Activated T-helper 1 cell treated with anti-CD3 and anti-CD28 coated beads, Interleukin-12 subunit alpha, Interleukin-12 subunit beta, Interleukin-2, Interleukin-4 antibody, amounts not matched to agents 30 ng/mL and 10 ng/mL and 1 ng/mL, durations not matched to agents 14 hours and 24 hours and 36 hours (primary cell): ENCODE results near the gene EXOC2. TPM values are rescaled to one million over a fixed set of nuclear protein-coding genes. Genes with fewer than 3 reads are reported as not detected.

Experiments used
- DNase-seq: peaks from one replicate; pipeline ENCODE4 v3.0.0; 2021; ENCODE audit warnings: low spot score
- H3K27ac Mint-ChIP-seq: one replicate; pipeline ENCODE4 v1.8.0; 2021; ENCODE audit warnings: mild to moderate bottlenecking, mixed read lengths
- H3K27me3 Mint-ChIP-seq: one replicate; pipeline ENCODE4 v1.8.0; 2022; ENCODE audit warnings: mild to moderate bottlenecking, moderate library complexity, mixed read lengths; ENCODE audit not compliant: insufficient read depth
- H3K36me3 Mint-ChIP-seq: one replicate; pipeline ENCODE4 v1.8.0; 2021; ENCODE audit warnings: low read depth, mixed read lengths
- H3K4me1 Mint-ChIP-seq: one replicate; pipeline ENCODE4 v1.8.0; 2021; ENCODE audit warnings: low read depth, mixed read lengths
- H3K4me3 Mint-ChIP-seq: one replicate; pipeline ENCODE4 v1.8.0; 2021; ENCODE audit warnings: mild to moderate bottlenecking, moderate library complexity, mixed read lengths
- H3K9me3 Mint-ChIP-seq: one replicate; pipeline ENCODE4 v1.8.0; 2021; ENCODE audit warnings: mixed read lengths
- intact Hi-C: fragments of 100-400 bp; cut with micrococcal nuclease; formaldehyde crosslinking; loops from one replicate; pipeline ENCODE4 v1.15.1; 2024
- total RNA-seq: library from RNA; stranded (reverse); gene quantifications from 2 replicates; pipeline ENCODE4 v1.2.3, GENCODE V29; 2022

EXOC2 gene
- total RNA-seq, 1 donor from 2014 or later, result 44.5 TPM

GRCh38 chr6:489001-489400, 203.9 kb downstream of the EXOC2 start:
- peaks cover 80% of the 10 kb centered on the region for H3K4me1 Mint-ChIP-seq
- H3K36me3 Mint-ChIP-seq, result peaks cover 44% of the 10 kb centered on the region
- DNase-seq, result no peak
- peak overlapping the region; percentile 99 for H3K27ac Mint-ChIP-seq
- H3K9me3 Mint-ChIP-seq, result no peaks in the 10 kb centered on the region
- H3K27me3 Mint-ChIP-seq, result no peaks in the 10 kb centered on the region
- intact Hi-C loops, result loop anchor here (1.0 kb wide), 1 partner anchor 10 kb away; no protein-coding TSS in a partner anchor
- peak overlapping the region; percentile 62 for H3K4me3 Mint-ChIP-seq

DNA sequence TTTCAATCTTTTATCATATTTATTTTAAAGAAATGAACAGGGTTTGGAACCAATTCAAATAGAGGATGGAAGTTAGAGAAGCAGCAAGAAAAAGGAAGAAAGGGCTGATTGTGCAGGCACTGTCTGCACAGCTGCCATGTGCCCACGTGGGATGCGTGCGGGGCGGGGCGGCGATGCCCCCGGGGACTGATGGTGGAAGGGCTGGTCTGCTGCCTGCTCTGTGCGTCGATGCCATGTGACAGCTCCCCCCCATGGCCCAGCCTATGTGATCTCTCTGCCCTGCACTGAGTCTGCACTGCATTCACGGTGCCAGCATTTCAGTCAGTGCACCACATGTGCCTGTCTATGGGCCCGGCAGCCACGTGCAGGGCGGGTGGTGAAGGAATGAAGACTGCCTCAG, 205.0 kb downstream of the EXOC2 start:
- peak overlapping the region; percentile 39 for H3K4me3 Mint-ChIP-seq

GRCh38 chr6:485655-486170, 207.2 kb downstream of the EXOC2 start:
- H3K27me3 Mint-ChIP-seq, result no peaks in the 10 kb centered on the region
- peaks cover 7% of the 10 kb centered on the region for H3K9me3 Mint-ChIP-seq
- intact Hi-C loops, result loop anchor here (2.0 kb wide), 1 partner anchor 13 kb away; no protein-coding TSS in a partner anchor
- H3K27ac Mint-ChIP-seq, result peak overlapping the region; percentile 11
- peaks cover 40% of the 10 kb centered on the region for H3K36me3 Mint-ChIP-seq
- H3K4me3 Mint-ChIP-seq, result no peak overlapping the region
- no peak for DNase-seq
- peaks cover 65% of the 10 kb centered on the region for H3K4me1 Mint-ChIP-seq

More for the DNA sequence above, 205.0 kb downstream of the EXOC2 start:
- H3K27ac Mint-ChIP-seq, result no peak overlapping the region
- no peak for DNase-seq
- H3K27me3 Mint-ChIP-seq, result no peaks in the 10 kb centered on the region
- H3K36me3 Mint-ChIP-seq, result peaks cover 44% of the 10 kb centered on the region
- intact Hi-C loops, result no loop called here
- H3K4me1 Mint-ChIP-seq, result peaks cover 80% of the 10 kb centered on the region
- no peaks in the 10 kb centered on the region for H3K9me3 Mint-ChIP-seq

DNA sequence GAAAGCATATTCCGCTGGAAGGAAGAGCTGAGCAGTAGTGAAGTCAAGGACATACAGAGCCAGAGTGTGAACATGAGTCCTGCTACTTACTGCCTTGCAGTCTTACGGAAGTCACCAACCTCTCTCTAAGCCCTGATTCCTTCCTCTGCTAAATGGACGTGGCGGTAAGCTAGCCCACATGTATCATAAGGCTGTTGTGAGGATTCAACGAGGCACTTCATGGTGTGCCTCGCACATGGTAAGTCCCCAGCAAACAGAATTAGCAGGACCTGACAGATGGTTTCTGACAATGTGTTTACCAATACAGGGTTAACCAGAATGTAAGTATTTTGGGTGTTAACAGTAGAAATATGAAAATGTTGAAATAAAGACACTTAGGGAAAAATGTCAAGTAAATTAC, 208.2 kb downstream of the EXOC2 start:
- Mint-ChIP-seq H3K36me3 (peaks cover 40% of the 10 kb centered on the region), H3K9me3 (peaks cover 7% of the 10 kb centered on the region), H3K4me3 (peak overlapping the region; percentile 38), H3K27ac (peak overlapping the region; percentile 85), H3K4me1 (peaks cover 65% of the 10 kb centered on the region), H3K27me3 (no peaks in the 10 kb centered on the region)
- intact Hi-C loops, result loop anchor here (1.0 to 2.0 kb wide), 7 partner anchors 9 to 52 kb away; no protein-coding TSS in a partner anchor
- DNase-seq, result no peak

- Mint-ChIP-seq H3K27ac (peak overlapping the region; percentile 85), H3K9me3 (peaks cover 7% of the 10 kb centered on the region), H3K4me1 (peaks cover 65% of the 10 kb centered on the region), H3K4me3 (peak overlapping the region; percentile 38), H3K36me3 (peaks cover 37% of the 10 kb centered on the region), H3K27me3 (no peaks in the 10 kb centered on the region)
- intact Hi-C loops, result loop anchor here (1.0 to 2.0 kb wide), 7 partner anchors 9 to 52 kb away; no protein-coding TSS in a partner anchor
- DNase-seq, result no peak
Measured at GRCh38 chr6:484086-484745, 208.7 kb downstream of the EXOC2 start.

DNA sequence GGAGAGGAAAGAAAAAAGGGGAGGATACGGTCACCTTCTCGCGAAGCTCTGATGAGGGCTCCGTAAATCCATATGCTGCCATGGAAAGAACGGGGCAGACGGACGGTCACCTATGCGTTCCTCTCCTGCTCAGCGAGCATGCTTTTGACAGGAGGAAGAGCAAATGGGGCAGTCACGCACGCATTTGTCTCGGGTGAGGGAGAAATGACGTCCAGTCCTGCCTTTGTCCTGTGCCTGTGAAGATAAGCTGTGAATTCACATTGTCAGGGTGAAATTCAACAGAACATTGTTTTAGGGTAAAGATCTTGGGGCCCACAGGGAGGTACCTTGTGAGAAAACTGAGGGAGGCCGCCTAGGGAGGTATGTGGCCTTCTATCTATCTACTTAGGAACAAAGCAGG, 217.6 kb downstream of the EXOC2 start:
- peak overlapping the region; percentile 72 for H3K4me3 Mint-ChIP-seq
- intact Hi-C loops, result loop anchor here (1.0 kb wide), 2 partner anchors 9 to 27 kb away; no protein-coding TSS in a partner anchor
- peak overlapping the region; percentile 86 for H3K27ac Mint-ChIP-seq
- H3K36me3 Mint-ChIP-seq, result peaks cover 5% of the 10 kb centered on the region
- no peak for DNase-seq
- H3K9me3 Mint-ChIP-seq, result no peaks in the 10 kb centered on the region
- H3K27me3 Mint-ChIP-seq, result no peaks in the 10 kb centered on the region
- peaks cover 75% of the 10 kb centered on the region for H3K4me1 Mint-ChIP-seq

DNA sequence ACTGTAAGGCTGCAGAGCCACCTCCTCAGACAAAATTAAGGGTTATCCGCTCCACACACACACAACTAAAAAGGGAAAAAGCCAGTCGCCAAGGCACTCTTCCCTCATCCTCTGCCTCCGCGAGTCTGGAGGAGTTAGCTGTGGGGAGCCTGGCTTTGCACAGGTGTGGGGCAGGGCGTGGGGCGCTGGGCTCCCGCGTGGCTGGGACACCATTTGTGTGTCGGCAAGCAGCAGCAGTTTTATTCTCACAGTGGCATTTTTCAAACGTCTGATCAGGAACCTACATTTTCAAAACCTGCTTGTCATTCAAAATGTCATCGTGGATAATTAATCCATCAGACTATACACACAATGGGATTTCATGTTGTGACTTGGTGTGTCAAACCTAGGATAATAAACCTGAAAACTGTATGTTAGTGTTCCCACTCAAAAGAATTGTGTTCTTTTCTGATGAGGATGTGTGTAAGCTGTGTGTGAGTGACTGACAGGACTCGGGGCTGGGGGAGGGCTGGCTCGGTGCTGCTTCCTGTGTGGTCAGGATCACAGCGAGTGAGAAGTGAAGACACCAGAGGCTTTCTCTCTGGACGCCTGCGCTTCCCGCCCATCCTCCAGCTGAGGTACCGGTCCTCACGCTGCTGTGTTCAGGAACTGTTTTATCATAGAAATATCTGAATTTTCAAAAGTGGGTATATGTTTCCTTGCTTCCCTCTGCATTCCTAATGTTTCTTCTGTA, 218.3 kb downstream of the EXOC2 start:
- peaks cover 75% of the 10 kb centered on the region for H3K4me1 Mint-ChIP-seq
- H3K27ac Mint-ChIP-seq, result peak overlapping the region; percentile 86
- peaks cover 5% of the 10 kb centered on the region for H3K36me3 Mint-ChIP-seq
- no peaks in the 10 kb centered on the region for H3K9me3 Mint-ChIP-seq
- peak overlapping the region; percentile 72 for H3K4me3 Mint-ChIP-seq
- DNase-seq, result peak; percentile 75
- intact Hi-C loops, result loop anchor here (1.0 kb wide), 3 partner anchors 10 to 32 kb away; no protein-coding TSS in a partner anchor
- no peaks in the 10 kb centered on the region for H3K27me3 Mint-ChIP-seq

- intact Hi-C loops, result loop anchor here (1.0 kb wide), 1 partner anchor 32 kb away; no protein-coding TSS in a partner anchor
- H3K36me3 Mint-ChIP-seq, result peaks cover 5% of the 10 kb centered on the region
- no peak for DNase-seq
- no peak overlapping the region for H3K4me3 Mint-ChIP-seq
- no peaks in the 10 kb centered on the region for H3K27me3 Mint-ChIP-seq
- peaks cover 69% of the 10 kb centered on the region for H3K4me1 Mint-ChIP-seq
- no peaks in the 10 kb centered on the region for H3K9me3 Mint-ChIP-seq
- peak overlapping the region; percentile 86 for H3K27ac Mint-ChIP-seq
Measured at GRCh38 chr6:473768-474452, 219.0 kb downstream of the EXOC2 start.

- DNase-seq, result no peak
- Mint-ChIP-seq H3K4me3 (no peak overlapping the region), H3K36me3 (peaks cover 5% of the 10 kb centered on the region), H3K27me3 (no peaks in the 10 kb centered on the region), H3K27ac (peak overlapping the region; percentile 86), H3K9me3 (no peaks in the 10 kb centered on the region), H3K4me1 (peaks cover 65% of the 10 kb centered on the region)
- intact Hi-C loops, result no loop called here
Measured at GRCh38 chr6:473356-473755, 219.6 kb downstream of the EXOC2 start.

- no peaks in the 10 kb centered on the region for H3K27me3 Mint-ChIP-seq
- no peak overlapping the region for H3K4me3 Mint-ChIP-seq
- no peak for DNase-seq
- H3K4me1 Mint-ChIP-seq, result peaks cover 85% of the 10 kb centered on the region
- no peaks in the 10 kb centered on the region for H3K9me3 Mint-ChIP-seq
- H3K27ac Mint-ChIP-seq, result peak overlapping the region; percentile 59
- intact Hi-C loops, result no loop called here
- peaks cover 2% of the 10 kb centered on the region for H3K36me3 Mint-ChIP-seq
Measured at GRCh38 chr6:470901-471448, 222.0 kb downstream of the EXOC2 start.

- H3K4me3 Mint-ChIP-seq, result no peak overlapping the region
- no peak for DNase-seq
- peaks cover 2% of the 10 kb centered on the region for H3K36me3 Mint-ChIP-seq
- peak overlapping the region; percentile 36 for H3K27ac Mint-ChIP-seq
- H3K9me3 Mint-ChIP-seq, result no peaks in the 10 kb centered on the region
- intact Hi-C loops, result no loop called here
- peaks cover 83% of the 10 kb centered on the region for H3K4me1 Mint-ChIP-seq
- H3K27me3 Mint-ChIP-seq, result peaks cover 2% of the 10 kb centered on the region
Measured at GRCh38 chr6:470051-470900, 222.7 kb downstream of the EXOC2 start.
